ENCODE measurements around the gene PATJ.
"Not testable (repeated sequence)": the region's sequence is repeated elsewhere in the genome, so short reads cannot be mapped to it uniquely, and the experiment has no call there.

PATJ gene

GRCh38 chr1:61887076-61887867, 145.0 kb downstream of the PATJ start:
- no peak overlapping the region for H3K4me3 ChIP-seq (ENCODE audit: low read length)
- TF ChIP-seq CTCF (conservative IDR thresholded peaks at IDR 0.05; ENCODE audit: low read length), result no peak
- no peak for DNase-seq (ENCODE audit: low read depth)

- no peak for TF ChIP-seq CTCF (conservative IDR thresholded peaks at IDR 0.05; ENCODE audit: low read length)
- no peak for DNase-seq (ENCODE audit: low read depth)
These were observed 145.8 kb downstream of the PATJ start for GRCh38 chr1:61887931-61888564.

GRCh38 chr1:61888808-61889207, 146.5 kb downstream of the PATJ start:
- H3K4me3 ChIP-seq (ENCODE audit: low read length), result no peak overlapping the region
- no peak for TF ChIP-seq CTCF (conservative IDR thresholded peaks at IDR 0.05; ENCODE audit: low read length)
- DNase-seq (ENCODE audit: low read depth), result no peak

More at GRCh38 chr1:61887931-61888564, 145.8 kb downstream of the PATJ start:
- H3K4me3 ChIP-seq (ENCODE audit: low read length), result no peak overlapping the region

GRCh38 chr1:61890435-61890834, 148.2 kb downstream of the PATJ start:
- H3K4me3 ChIP-seq (ENCODE audit: low read length); DNase-seq (ENCODE audit: low read depth): not testable (repeated sequence)

GRCh38 chr1:61892977-61893376, 150.7 kb downstream of the PATJ start:
- H3K4me3 ChIP-seq (ENCODE audit: low read length), result no peak overlapping the region
- DNase-seq (ENCODE audit: low read depth), result no peak
- no peak for TF ChIP-seq CTCF (conservative IDR thresholded peaks at IDR 0.05; ENCODE audit: low read length)

- not testable (repeated sequence) for H3K4me3 ChIP-seq (ENCODE audit: low read length); DNase-seq (ENCODE audit: low read depth)
These were observed 152.0 kb downstream of the PATJ start for GRCh38 chr1:61894296-61894695.

- no peak for DNase-seq (ENCODE audit: low read depth)
- no peak overlapping the region for H3K4me3 ChIP-seq (ENCODE audit: low read length)
- no peak for TF ChIP-seq CTCF (conservative IDR thresholded peaks at IDR 0.05; ENCODE audit: low read length)
These were observed 152.9 kb downstream of the PATJ start for GRCh38 chr1:61895175-61895574.

- DNase-seq (ENCODE audit: low read depth), result no peak
- no peak overlapping the region for H3K4me3 ChIP-seq (ENCODE audit: low read length)
- no peak for TF ChIP-seq CTCF (conservative IDR thresholded peaks at IDR 0.05; ENCODE audit: low read length)
These were observed 156.4 kb downstream of the PATJ start for GRCh38 chr1:61898658-61899057.
